H1 (cell line): ENCODE results near the gene PTPRC. TPM values are rescaled to one million over a fixed set of nuclear protein-coding genes. Genes with fewer than 3 reads are reported as not detected.

ENCODE experiments used
- CTCF ChIA-PET: fragments of 300-600 bp; sonication (Branson Sonifier 250); formaldehyde crosslinking; loops from one replicate; lab custom pipeline; 2021; ENCODE audit not compliant: partially characterized antibody; lab: Charles Lee
- POLR2A ChIA-PET: fragments of 300-600 bp; sonication (Branson Sonifier 250); formaldehyde crosslinking; loops from one replicate; lab custom pipeline; 2021; ENCODE audit warnings: inconsistent platforms; ENCODE audit not compliant: partially characterized antibody; lab: Charles Lee
- DNase-seq, 2 experiments: peaks; one replicate each; pipeline versions ENCODE4 v3.0.0 to v3.0.0-alpha.2; 2010 to 2022; ENCODE audit warnings: low spot score in 2 of 2, low read depth in 1 of 2, mixed read lengths in 1 of 2
- FAIRE-seq: peaks from 2 replicates; lab custom pipeline; 2011; peaks lifted over from hg19 to GRCh38; lab: Jason Lieb, UNC
- H2AFZ ChIP-seq: 2 replicates; pipeline ENCODE4 v1.8.1; 2012; ENCODE audit warnings: low read length, inconsistent platforms
- H2AK5ac ChIP-seq: 2 replicates; pipeline ENCODE4 v1.6.1; 2013; ENCODE audit warnings: low read depth, low read length
- H2BK120ac ChIP-seq: replicated peaks from 2 replicates; pipeline ENCODE3; 2013; ENCODE audit warnings: low read depth, low read length, inconsistent platforms
- H2BK12ac ChIP-seq: 2 replicates; pipeline ENCODE4 v1.6.1; 2013; ENCODE audit warnings: low read depth, low read length
- H2BK15ac ChIP-seq: 2 replicates; pipeline ENCODE4 v1.6.1; 2013; ENCODE audit warnings: low read length
- H2BK20ac ChIP-seq: 2 replicates; pipeline ENCODE4 v1.6.1; 2013; ENCODE audit warnings: low read length
- H2BK5ac ChIP-seq: 2 replicates; pipeline ENCODE4 v1.6.1; 2013; ENCODE audit warnings: low read depth, low read length
- H3K14ac ChIP-seq: 2 replicates; pipeline ENCODE4 v1.6.1; 2013; ENCODE audit warnings: inconsistent platforms; ENCODE audit not compliant: insufficient read length
- H3K18ac ChIP-seq: 2 replicates; pipeline ENCODE4 v1.6.1; 2013; ENCODE audit warnings: low read length; ENCODE audit errors: extremely low read depth
- H3K23ac ChIP-seq: 2 replicates; pipeline ENCODE4 v1.6.1; 2013; ENCODE audit warnings: inconsistent platforms; ENCODE audit not compliant: insufficient read length
- H3K23me2 ChIP-seq: 2 replicates; pipeline ENCODE4 v1.6.1; 2013; ENCODE audit warnings: low read depth, low read length
- H3K27ac ChIP-seq: 2 replicates; pipeline ENCODE4 v1.6.1; 2011; ENCODE audit warnings: low read depth, low read length, inconsistent platforms
- H3K27me3 ChIP-seq, 4 experiments: replicated peaks in 1 of 4; 1 replicate in 1 of 4; 2 replicates in 3 of 4; pipeline versions ENCODE4 v1.6.1 to v1.8.1; 2011 to 2013; ENCODE audit warnings: low read length in 3 of 4, mild to moderate bottlenecking in 3 of 4, inconsistent platforms in 2 of 4, mixed read lengths in 2 of 4, moderate library complexity in 1 of 4; ENCODE audit not compliant: control insufficient read depth in 3 of 4, insufficient read depth in 3 of 4; ENCODE audit errors: extremely low read depth in 1 of 4
- H3K36me3 ChIP-seq, 4 experiments: 2 replicates each; pipeline versions ENCODE4 v1.6.1 to v1.8.1; 2011 to 2013; ENCODE audit warnings: mild to moderate bottlenecking in 4 of 4, low read length in 3 of 4, moderate library complexity in 2 of 4, control low read depth in 1 of 4, inconsistent platforms in 1 of 4; ENCODE audit not compliant: insufficient read depth in 4 of 4, control insufficient read depth in 2 of 4
- H3K4ac ChIP-seq: replicated peaks from 2 replicates; pipeline ENCODE3; 2013; ENCODE audit warnings: low read length, low read depth, mixed read lengths, inconsistent platforms; ENCODE audit not compliant: insufficient read length
- H3K4me1 ChIP-seq, 4 experiments: replicated peaks in 1 of 4; 1 replicate in 1 of 4; 2 replicates in 3 of 4; pipeline versions ENCODE4 v1.6.1 to v1.8.1; 2011 to 2013; ENCODE audit warnings: low read length in 3 of 4, inconsistent platforms in 2 of 4, mixed read lengths in 1 of 4; ENCODE audit not compliant: insufficient read depth in 4 of 4, control insufficient read depth in 3 of 4
- H3K4me2 ChIP-seq, 2 experiments: 2 replicates each; pipeline versions ENCODE4 v1.6.1 to v1.8.1; 2011 to 2013; ENCODE audit warnings: low read depth in 2 of 2, low read length in 2 of 2, control low read depth in 1 of 2, inconsistent platforms in 1 of 2, mild to moderate bottlenecking in 1 of 2; ENCODE audit not compliant: insufficient read depth in 1 of 2
- H3K4me3 ChIP-seq, 4 experiments: fragments of 200-600, 300-600 bp in 1 of 4; sonication (generic), shearing (Covaris generic), sonication (Bioruptor Twin) in 1 of 4; 2 replicates each; pipeline versions ENCODE4 v1.5.1 to v1.8.1; 2011 to 2016; ENCODE audit warnings: low read length in 4 of 4, low read depth in 3 of 4, control low read depth in 2 of 4, inconsistent platforms in 2 of 4, mild to moderate bottlenecking in 2 of 4, mixed read lengths in 1 of 4, moderate library complexity in 1 of 4; ENCODE audit not compliant: insufficient read depth in 2 of 4; ENCODE audit errors: extremely low read depth in 1 of 4
- H3K56ac ChIP-seq: replicated peaks from 2 replicates; pipeline ENCODE3; 2013; ENCODE audit warnings: low read depth, mild to moderate bottlenecking, mixed read lengths, low read length, inconsistent platforms; ENCODE audit not compliant: insufficient read length
- H3K79me1 ChIP-seq: 2 replicates; pipeline ENCODE4 v1.6.1; 2013; ENCODE audit warnings: low read depth, low read length, control low read depth
- H3K79me2 ChIP-seq, 2 experiments: 2 replicates each; pipeline versions ENCODE4 v1.6.1 to v1.8.1; 2012 to 2013; ENCODE audit warnings: low read length in 2 of 2, mild to moderate bottlenecking in 2 of 2, inconsistent platforms in 1 of 2; ENCODE audit not compliant: insufficient read depth in 2 of 2, control insufficient read depth in 1 of 2
- H3K9ac ChIP-seq, 4 experiments: replicated peaks in 1 of 4; 1 replicate in 1 of 4; 2 replicates in 3 of 4; pipeline versions ENCODE4 v1.6.1 to v1.8.1; 2011 to 2013; ENCODE audit warnings: low read depth in 3 of 4, low read length in 3 of 4, control low read depth in 2 of 4, mild to moderate bottlenecking in 2 of 4, moderate library complexity in 2 of 4, inconsistent platforms in 1 of 4; ENCODE audit errors: extremely low read depth in 1 of 4
- H3K9me3 ChIP-seq, 2 experiments: 2 replicates each; pipeline versions ENCODE4 v1.6.1 to v1.8.1; 2012 to 2013; ENCODE audit warnings: mild to moderate bottlenecking in 2 of 2, moderate library complexity in 2 of 2, control low read depth in 1 of 2, inconsistent platforms in 1 of 2, low read depth in 1 of 2, low read length in 1 of 2, mixed read lengths in 1 of 2; ENCODE audit not compliant: insufficient read depth in 2 of 2
- H4K20me1 ChIP-seq, 2 experiments: replicated peaks in 1 of 2; 2 replicates each; pipeline versions ENCODE3 to v1.8.1; 2011 to 2013; ENCODE audit warnings: inconsistent platforms in 2 of 2, low read length in 2 of 2, mild to moderate bottlenecking in 1 of 2; ENCODE audit not compliant: insufficient read depth in 2 of 2, control insufficient read depth in 1 of 2
- H4K5ac ChIP-seq: 2 replicates; pipeline ENCODE4 v1.6.1; 2013; ENCODE audit warnings: low read length, low read depth, mixed read lengths, inconsistent platforms; ENCODE audit not compliant: insufficient read length
- H4K8ac ChIP-seq: 2 replicates; pipeline ENCODE4 v1.8.0; 2013; ENCODE audit warnings: mild to moderate bottlenecking, moderate library complexity, low read length, inconsistent platforms; ENCODE audit not compliant: insufficient read depth; ENCODE audit errors: extremely low read depth
- H4K91ac ChIP-seq: replicated peaks from 2 replicates; pipeline ENCODE3; 2013; ENCODE audit warnings: low read length, mixed read lengths, inconsistent platforms; ENCODE audit not compliant: insufficient read length
- BACH1 ChIP-seq: IDR thresholded peaks from 2 replicates; pipeline ENCODE4 v1.6.1; 2012; ENCODE audit warnings: low read length, improper control_type of control experiment
- BRCA1 ChIP-seq: IDR thresholded peaks from 2 replicates; pipeline ENCODE4 v1.6.1; 2012; ENCODE audit warnings: low read depth, low read length, improper control_type of control experiment
- CTCF ChIP-seq, 3 experiments: IDR thresholded peaks; 1 replicate in 2 of 3; 2 replicates in 1 of 3; pipeline versions ENCODE4 v1.5.1 to v1.6.1; 2011; ENCODE audit warnings: low read length in 3 of 3, mild to moderate bottlenecking in 3 of 3, inconsistent platforms in 2 of 3, low read depth in 1 of 3, moderate library complexity in 1 of 3; ENCODE audit not compliant: insufficient read depth in 1 of 3; ENCODE audit errors: control extremely low read depth in 1 of 3
- NRF1 ChIP-seq: IDR thresholded peaks from 2 replicates; pipeline ENCODE4 v1.6.1; 2011; ENCODE audit warnings: mild to moderate bottlenecking, low read depth, low read length, improper control_type of control experiment
- RNF2 ChIP-seq: fragments of 200-900, 300-1000 bp; sonication (generic); IDR thresholded peaks from 2 replicates; pipeline ENCODE4 v1.7.1; 2016; ENCODE audit warnings: borderline replicate concordance, low read depth, mild to moderate bottlenecking, antibody characterized with exemption, low read length; ENCODE audit not compliant: poor library complexity, severe bottlenecking; ENCODE audit errors: missing control alignments
- WGBS, 2 experiments: shearing (Covaris generic) in 1 of 2; methylation state at CpG; one replicate each; pipeline versions ENCODE4 v1.1.6 to v1.1.7; 2013 to 2015; ENCODE audit warnings: low lambda C conversion rate in 2 of 2, mixed read lengths in 2 of 2, inconsistent platforms in 1 of 2, low coverage in 1 of 2, missing lambda C conversion rate in 1 of 2; ENCODE audit not compliant: insufficient replicate concordance in 2 of 2, insufficient coverage in 1 of 2, insufficient read length in 1 of 2; ENCODE audit errors: extremely low coverage in 1 of 2, missing lambda C conversion rate in 1 of 2; 5-methylcytosine and 5-hydroxymethylcytosine counted together
- polyA plus RNA-seq, 7 experiments: library from polyadenylated mRNA; depleted of rRNA in 3 of 7; stranded (reverse) in 5 of 7; unstranded in 2 of 7; fragments of >200 nt in 5 of 7; fragments of 200-250 nt in 2 of 7; gene quantifications; 1 replicate in 5 of 7; 2 replicates in 1 of 7; 4 replicates in 1 of 7; pipeline versions ENCODE4 v1.2.1 to v1.2.3, GENCODE V29; 2011 to 2013; ENCODE audit warnings: missing spikeins in 2 of 7, mixed read lengths in 2 of 7
- total RNA-seq: library from RNA; stranded (reverse); fragmentation: NEBNext Ultra II Directional; extraction: Animal tissue kit (Norgen Biotek cat#: 25700); gene quantifications from 2 replicates; pipeline ENCODE4 v1.2.1, GENCODE V29; 2021

The PTPRC gene
- total and polyA plus RNA-seq, 2 of the 8 experiments (the other 6 are each of a cell fraction or from before 2014, with no cell fraction given): 0.05 TPM; not detected in 1

- H3K9ac ChIP-seq: no peak overlapping the region
- DNase-seq: no peak
- 92% methylated on average over 5 of the region's 5 CpGs; no CpG with 5 or more reads in 1 of the 2 experiments for WGBS, 2 experiments
Measured at GRCh38 chr1:198806861-198807260, 168.0 kb downstream of the PTPRC start.

More at GRCh38 chr1:198806861-198807260, 168.0 kb downstream of the PTPRC start:
- no peaks in the 10 kb centered on the region for H3K9me3 ChIP-seq
- H2AK5ac ChIP-seq: no peak overlapping the region
- H4K8ac ChIP-seq: no peak overlapping the region
- no peak overlapping the region for H2AFZ ChIP-seq
- H3K36me3 ChIP-seq: no peaks in the 10 kb centered on the region; a peak in 1 of 8 replicates
- H3K56ac ChIP-seq: no peak overlapping the region
- TF ChIP-seq BRCA1: no peak
- TF ChIP-seq RNF2: no peak
- no peak for TF ChIP-seq NRF1
- no peak for TF ChIP-seq CTCF (IDR thresholded peaks at IDR 0.05; ENCODE audit: control extremely low read depth in 1 of 3, insufficient read depth in 1 of 3, low read depth in 1 of 3, low read length in 3 of 3)
- TF ChIP-seq BACH1: no peak
- H3K79me2 ChIP-seq: no peaks in the 10 kb centered on the region
- no peaks in the 10 kb centered on the region for H3K4me1 ChIP-seq
- H3K14ac ChIP-seq: no peak overlapping the region
- H3K27ac ChIP-seq: no peak overlapping the region
- no peak overlapping the region for H2BK20ac ChIP-seq
- no peak overlapping the region for H4K5ac ChIP-seq
- no peaks in the 10 kb centered on the region for H3K79me1 ChIP-seq
- no peak for FAIRE-seq
- H3K27me3 ChIP-seq: no peaks in the 10 kb centered on the region
- no peak overlapping the region for H2BK12ac ChIP-seq
- no peak overlapping the region for H3K18ac ChIP-seq
- no peak overlapping the region for H4K91ac ChIP-seq
- no peak overlapping the region for H2BK15ac ChIP-seq
- no peak overlapping the region for H3K4me2 ChIP-seq
- H3K4ac ChIP-seq: no peak overlapping the region
- POLR2A ChIA-PET: no interaction called here
- H3K23me2 ChIP-seq: no peaks in the 10 kb centered on the region
- CTCF ChIA-PET: interaction anchor here (1.0 to 1.2 kb wide), 2 partner anchors 17 to 615 kb away, joined by 3 to 5 read pairs; no protein-coding TSS in a partner anchor
- H3K4me3 ChIP-seq: no peak overlapping the region
- no peak overlapping the region for H2BK5ac ChIP-seq
- no peak overlapping the region for H3K23ac ChIP-seq
- no peak overlapping the region for H2BK120ac ChIP-seq
- H4K20me1 ChIP-seq: no peaks in the 10 kb centered on the region
